HepG2 (cell line): ENCODE results near the gene PKD2L1. TPM values are rescaled to one million over a fixed set of nuclear protein-coding genes. Genes with fewer than 3 reads are reported as not detected.

Experiments
- CBX2 ChIP-seq, 2 experiments: fragments of 200-600 bp in 1 of 2; sonication (generic); formaldehyde crosslinking in 1 of 2; IDR thresholded peaks; 2 replicates each; pipeline versions ENCODE4 v1.7.0 to v1.8.1; 2018 to 2022; ENCODE audit warnings: low read depth in 2 of 2, low read length in 1 of 2, mild to moderate bottlenecking in 1 of 2, missing genetic modification reagents in 1 of 2
- CHD4 ChIP-seq: fragments of 200-600 bp; sonication (generic); IDR thresholded peaks from 2 replicates; pipeline ENCODE4 v1.7.0; 2017; ENCODE audit warnings: mild to moderate bottlenecking, low read length, borderline replicate concordance
- CREM ChIP-seq, 2 experiments: sonication (generic) in 1 of 2; formaldehyde crosslinking in 1 of 2; IDR thresholded peaks; 2 replicates each; pipeline versions ENCODE4 v1.4.0 to v1.6.1; 2016 to 2020; ENCODE audit warnings: antibody characterized with exemption in 1 of 2, mild to moderate bottlenecking in 1 of 2, missing genetic modification reagents in 1 of 2
- DMAP1 ChIP-seq: IDR thresholded peaks from 2 replicates; pipeline ENCODE4 v1.6.1; 2016
- FOSL1 ChIP-seq: sonication (generic); formaldehyde crosslinking; IDR thresholded peaks from 2 replicates; pipeline ENCODE4 v1.9.0; 2021; ENCODE audit warnings: missing genetic modification reagents, borderline replicate concordance
- KDM3A ChIP-seq: IDR thresholded peaks from 2 replicates; pipeline ENCODE4 v1.6.1; 2018; ENCODE audit warnings: low read depth, missing compliant biosample characterization
- NFRKB ChIP-seq: fragments of 450-650 bp; IDR thresholded peaks from 2 replicates; pipeline ENCODE4 v1.6.1; 2017
- NFYC ChIP-seq: IDR thresholded peaks from 2 replicates; pipeline ENCODE4 v1.6.1; 2016; ENCODE audit warnings: missing genetic modification reagents, missing compliant biosample characterization
- NR2C2 ChIP-seq: sonication (generic); formaldehyde crosslinking; IDR thresholded peaks from 2 replicates; pipeline ENCODE4 v1.4.0; 2020; ENCODE audit warnings: missing genetic modification reagents, mild to moderate bottlenecking, moderate library complexity, borderline replicate concordance
- REXO4 ChIP-seq: sonication (generic); formaldehyde crosslinking; IDR thresholded peaks from 2 replicates; pipeline ENCODE4 v1.8.0; 2022; ENCODE audit warnings: missing genetic modification reagents, mild to moderate bottlenecking, borderline replicate concordance
- SCMH1 ChIP-seq: sonication (generic); formaldehyde crosslinking; IDR thresholded peaks from 2 replicates; pipeline ENCODE4 v1.9.0; 2021; ENCODE audit warnings: missing genetic modification reagents, mild to moderate bottlenecking, borderline replicate concordance
- YY1 ChIP-seq: IDR thresholded peaks from 2 replicates; pipeline ENCODE4 v1.6.1; 2011; ENCODE audit warnings: low read length, low read depth, moderate library complexity, mild to moderate bottlenecking; ENCODE audit not compliant: insufficient read depth, insufficient replicate concordance
- ZHX1 ChIP-seq: sonication (generic); formaldehyde crosslinking; IDR thresholded peaks from 2 replicates; pipeline ENCODE4 v1.8.1; 2022; ENCODE audit warnings: low read depth, mild to moderate bottlenecking, missing genetic modification reagents
- ZNF10 ChIP-seq: sonication (generic); formaldehyde crosslinking; IDR thresholded peaks from 2 replicates; pipeline ENCODE4 v1.4.0; 2020; ENCODE audit warnings: mild to moderate bottlenecking, low read depth, missing genetic modification reagents, borderline replicate concordance
- ZNF138 ChIP-seq: sonication (generic); formaldehyde crosslinking; IDR thresholded peaks from 2 replicates; pipeline ENCODE4 v1.5.0; 2020; ENCODE audit warnings: mild to moderate bottlenecking, low read depth, missing genetic modification reagents
- ZNF230 ChIP-seq: sonication (generic); formaldehyde crosslinking; IDR thresholded peaks from 2 replicates; pipeline ENCODE4 v1.4.0; 2020; ENCODE audit warnings: mild to moderate bottlenecking, missing genetic modification reagents
- ZNF460 ChIP-seq: sonication (generic); formaldehyde crosslinking; IDR thresholded peaks from 2 replicates; pipeline ENCODE4 v1.5.1; 2020; ENCODE audit warnings: missing genetic modification reagents, mild to moderate bottlenecking, borderline replicate concordance
- ZSCAN29 ChIP-seq: sonication (generic); formaldehyde crosslinking; conservative IDR thresholded peaks from 2 replicates; pipeline ENCODE4 v1.4.0; 2020; ENCODE audit warnings: mild to moderate bottlenecking, missing genetic modification reagents
- polyA plus RNA-seq, 8 experiments: library from polyadenylated mRNA; depleted of rRNA in 3 of 8; stranded (reverse) in 7 of 8; unstranded in 1 of 8; fragments of >200 nt; fragmentation: Illumina TruSeq in 4 of 8; extraction: Trizol in 4 of 8; gene quantifications; 2 replicates each; pipeline versions ENCODE4 v1.2.1 to v1.2.3, GENCODE V29; 2011 to 2016; ENCODE audit warnings: low read depth in 4 of 8, missing spikeins in 1 of 8, mixed read lengths in 1 of 8; ENCODE audit not compliant: insufficient read depth in 1 of 8
- total RNA-seq, 5 experiments: library from RNA; depleted of rRNA; stranded (reverse); fragments of >200 nt; fragmentation: Illumina TruSeq; extraction: Trizol; gene quantifications; 2 replicates each; pipeline ENCODE4 v1.2.3, GENCODE V29; 2016; ENCODE audit warnings: low read depth in 1 of 5
- TF ChIP-seq, protein P1 (sequence below): sonication (generic); formaldehyde crosslinking; IDR thresholded peaks from 2 replicates; pipeline ENCODE4 v1.4.0; 2020; ENCODE audit warnings: mild to moderate bottlenecking, missing genetic modification reagents
- TF ChIP-seq, protein P2 (sequence below): sonication (generic); formaldehyde crosslinking; IDR thresholded peaks from 2 replicates; pipeline ENCODE4 v1.8.1; 2023; ENCODE audit warnings: missing genetic modification reagents, inconsistent platforms, borderline replicate concordance
- TF ChIP-seq, protein P3 (sequence below): sonication (generic); formaldehyde crosslinking; IDR thresholded peaks from 2 replicates; pipeline ENCODE4 v1.8.0; 2022; ENCODE audit warnings: mild to moderate bottlenecking, missing genetic modification reagents, moderate library complexity

The PKD2L1 gene
- total and polyA plus RNA-seq, 2 of the 13 experiments (the other 11 are each of a cell fraction or from before 2014, with no cell fraction given): 0.07 to 0.15 TPM

GRCh38 chr10:100346765-100347567, 16.9 kb upstream of the PKD2L1 start, which contains the start of gene SCD (continued):
- peak; percentile 86; the same call in 1 of the 2 replicates for TF ChIP-seq ZHX1 (CRISPR knock-in tag)
- no peak for TF ChIP-seq ZNF138 (CRISPR knock-in tag)
- no peak for TF ChIP-seq SCMH1
- no peak for TF ChIP-seq FOSL1 (CRISPR knock-in tag)
- no peak for TF ChIP-seq NFRKB
- TF ChIP-seq CHD4: no peak
- TF ChIP-seq, protein P1, sequence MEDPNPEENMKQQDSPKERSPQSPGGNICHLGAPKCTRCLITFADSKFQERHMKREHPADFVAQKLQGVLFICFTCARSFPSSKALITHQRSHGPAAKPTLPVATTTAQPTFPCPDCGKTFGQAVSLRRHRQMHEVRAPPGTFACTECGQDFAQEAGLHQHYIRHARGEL (CRISPR knock-in tag): 0 out of 2 replicates have a peak, but pooled peaks have one; percentile 31
- no peak for TF ChIP-seq YY1
- no peak; the same call in 1 of the 2 replicates for TF ChIP-seq NR2C2 (CRISPR knock-in tag)
- peak; percentile 55; the same call in 1 of the 2 replicates for TF ChIP-seq DMAP1
- no peak for TF ChIP-seq ZNF10 (CRISPR knock-in tag)
- TF ChIP-seq, protein P2, sequence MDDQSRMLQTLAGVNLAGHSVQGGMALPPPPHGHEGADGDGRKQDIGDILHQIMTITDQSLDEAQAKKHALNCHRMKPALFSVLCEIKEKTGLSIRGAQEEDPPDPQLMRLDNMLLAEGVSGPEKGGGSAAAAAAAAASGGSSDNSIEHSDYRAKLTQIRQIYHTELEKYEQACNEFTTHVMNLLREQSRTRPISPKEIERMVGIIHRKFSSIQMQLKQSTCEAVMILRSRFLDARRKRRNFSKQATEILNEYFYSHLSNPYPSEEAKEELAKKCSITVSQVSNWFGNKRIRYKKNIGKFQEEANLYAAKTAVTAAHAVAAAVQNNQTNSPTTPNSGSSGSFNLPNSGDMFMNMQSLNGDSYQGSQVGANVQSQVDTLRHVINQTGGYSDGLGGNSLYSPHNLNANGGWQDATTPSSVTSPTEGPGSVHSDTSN (CRISPR knock-in tag): no peak
- peak; percentile 33 for TF ChIP-seq CREM (IDR thresholded peaks at IDR 0.05)
- no peak for TF ChIP-seq CREM (CRISPR knock-in tag; IDR thresholded peaks at IDR 0.05)
- TF ChIP-seq, protein P3, sequence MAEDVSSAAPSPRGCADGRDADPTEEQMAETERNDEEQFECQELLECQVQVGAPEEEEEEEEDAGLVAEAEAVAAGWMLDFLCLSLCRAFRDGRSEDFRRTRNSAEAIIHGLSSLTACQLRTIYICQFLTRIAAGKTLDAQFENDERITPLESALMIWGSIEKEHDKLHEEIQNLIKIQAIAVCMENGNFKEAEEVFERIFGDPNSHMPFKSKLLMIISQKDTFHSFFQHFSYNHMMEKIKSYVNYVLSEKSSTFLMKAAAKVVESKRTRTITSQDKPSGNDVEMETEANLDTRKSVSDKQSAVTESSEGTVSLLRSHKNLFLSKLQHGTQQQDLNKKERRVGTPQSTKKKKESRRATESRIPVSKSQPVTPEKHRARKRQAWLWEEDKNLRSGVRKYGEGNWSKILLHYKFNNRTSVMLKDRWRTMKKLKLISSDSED (CRISPR knock-in tag): no peak
- TF ChIP-seq ZSCAN29 (CRISPR knock-in tag): no peak; the same call in 1 of the 2 replicates
- peak; percentile 87 for TF ChIP-seq NFYC (CRISPR knock-in tag)
- TF ChIP-seq ZNF230 (CRISPR knock-in tag): peak; percentile 79; the same call in 1 of the 2 replicates
- peak; percentile 74; the same call in 1 of the 2 replicates for TF ChIP-seq KDM3A (CRISPR knock-in tag)
- no peak for TF ChIP-seq CBX2 (IDR thresholded peaks at IDR 0.05; ENCODE audit: low read depth, low read length)
- TF ChIP-seq CBX2 (CRISPR knock-in tag; IDR thresholded peaks at IDR 0.05; ENCODE audit: low read depth): no peak
- no peak for TF ChIP-seq ZNF460 (CRISPR knock-in tag)
- 0 out of 2 replicates have a peak, but pooled peaks have one; percentile 40 for TF ChIP-seq REXO4 (CRISPR knock-in tag)
